HG02759 (cell line): ENCODE results near the gene TFEC.

Experiments used
- ATAC-seq: cut with Tn5 transposase; IDR thresholded peaks from one replicate; pipeline ENCODE4 v1.9.1; 2021; ENCODE audit warnings: mild to moderate bottlenecking, moderate library complexity; ENCODE audit not compliant: unreplicated experiment

TFEC gene

DNA sequence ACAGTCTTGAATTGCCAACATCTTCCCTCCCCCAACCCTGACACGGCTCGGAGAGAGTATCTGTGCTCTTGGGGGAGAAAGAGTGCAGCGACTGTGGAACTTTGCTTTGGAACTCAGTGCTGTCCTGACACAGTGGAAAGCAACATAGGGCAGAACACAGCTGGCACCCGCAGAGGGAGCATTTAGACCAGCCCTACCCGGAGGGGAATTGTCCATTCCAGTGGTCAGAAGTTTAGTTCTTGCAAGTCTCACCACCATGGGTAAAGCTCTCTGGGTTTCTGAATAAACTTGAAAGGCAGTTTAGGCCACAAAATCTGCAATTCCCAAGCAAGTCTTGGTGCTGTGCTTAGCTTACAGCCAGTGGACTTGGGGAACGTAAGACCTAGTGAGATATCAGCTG, 34.9 kb downstream of the TFEC start:
- ATAC-seq = no peak

DNA sequence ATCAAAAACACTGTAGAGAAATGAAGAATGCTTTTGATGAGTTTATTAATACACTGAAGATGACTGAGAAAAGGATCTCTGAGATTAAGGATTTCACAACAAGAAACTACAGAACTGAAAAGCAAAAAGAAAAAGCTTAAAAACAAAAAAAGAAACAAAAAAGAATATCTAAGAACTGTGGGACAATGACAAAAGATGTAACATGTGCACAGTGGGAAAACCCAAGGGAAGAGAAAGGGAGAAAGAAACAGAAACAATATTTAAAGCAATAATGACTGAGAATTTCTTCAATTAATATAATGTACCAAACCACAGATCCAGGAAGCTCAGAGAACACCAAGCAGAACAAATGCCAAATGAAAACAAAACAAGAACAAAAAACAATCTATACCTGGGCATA, 42.2 kb downstream of the TFEC start:
- no peak for ATAC-seq

DNA sequence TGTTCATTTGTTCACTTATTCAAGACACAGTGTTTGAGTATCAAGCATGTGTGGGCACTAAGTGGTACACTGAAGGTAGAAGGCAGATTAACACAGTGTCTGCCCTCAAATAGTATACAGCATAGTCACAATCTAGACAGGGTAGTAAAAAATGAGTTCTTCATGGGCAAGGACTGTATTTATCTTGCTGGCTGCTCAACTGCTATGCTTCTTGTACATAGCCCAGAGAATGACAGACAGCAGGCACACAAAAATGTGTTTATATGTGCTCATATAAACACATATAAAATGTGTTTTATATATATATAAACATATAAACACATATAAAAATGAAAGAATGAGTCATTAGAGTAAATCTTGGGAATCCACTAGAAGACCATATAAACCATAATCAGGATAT, 43.1 kb downstream of the TFEC start:
- ATAC-seq = no peak

DNA sequence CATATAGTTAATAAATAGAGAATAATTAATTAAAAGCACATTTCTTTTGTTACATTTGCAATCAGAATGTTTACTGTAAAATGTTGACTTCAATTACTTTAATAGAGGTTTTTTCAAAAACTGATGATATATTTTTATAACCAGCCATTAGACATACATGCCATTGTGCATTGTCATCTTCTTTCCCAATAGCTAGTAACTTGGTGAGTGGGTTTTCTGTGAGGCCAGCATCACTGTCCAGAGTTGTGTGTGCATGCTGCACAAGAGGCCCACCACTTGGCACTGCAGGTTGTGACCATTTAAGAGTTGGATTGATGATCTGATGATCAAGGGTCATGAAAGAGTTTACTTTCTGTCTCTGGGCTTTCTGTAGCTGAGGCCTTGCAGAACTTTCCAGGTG, 46.5 kb downstream of the TFEC start:
- no peak for ATAC-seq

DNA sequence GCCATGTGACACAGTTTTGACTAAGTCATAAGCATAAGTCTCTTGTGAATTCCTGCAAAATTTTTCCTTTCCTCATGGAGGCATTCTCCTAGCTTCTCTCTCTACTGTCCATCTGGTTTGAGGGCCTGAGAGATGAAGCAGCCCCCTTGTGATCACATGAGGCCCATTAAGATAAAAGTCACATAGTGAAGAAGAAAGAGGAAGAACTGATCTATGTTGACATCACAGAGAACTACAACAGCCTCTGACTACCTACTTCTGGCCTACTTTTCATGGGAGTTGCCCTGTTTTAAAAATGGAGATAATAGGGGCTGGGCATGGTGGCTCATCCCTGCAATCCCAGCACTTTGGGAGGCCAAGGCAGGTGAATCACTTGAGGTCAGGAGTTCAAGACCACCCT, 50.4 kb downstream of the TFEC start:
- ATAC-seq = no peak

DNA sequence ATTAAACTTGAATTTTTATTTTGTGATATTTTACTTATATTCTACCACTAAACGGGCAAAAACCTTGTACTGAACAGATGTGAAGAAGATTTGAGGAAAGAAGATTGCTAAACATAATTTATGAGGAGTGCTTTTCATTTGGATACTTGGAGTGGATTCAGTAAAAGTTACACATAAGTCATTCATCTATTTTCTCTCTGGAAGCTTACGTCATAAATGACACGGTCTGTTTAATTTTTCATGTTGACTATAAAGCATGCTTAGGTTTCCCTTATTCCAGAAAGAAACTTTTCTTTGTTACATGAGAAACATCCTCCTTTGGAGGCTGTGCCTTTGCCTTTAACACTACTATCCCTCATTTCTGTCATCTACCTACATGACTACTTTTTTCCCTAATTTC, 53.9 kb downstream of the TFEC start:
- no peak for ATAC-seq

- no peak for ATAC-seq
Measured at GRCh38 chr7:115975766-115976165, 54.8 kb downstream of the TFEC start.

GRCh38 chr7:115973406-115973805, 57.2 kb downstream of the TFEC start:
- ATAC-seq = no peak

DNA sequence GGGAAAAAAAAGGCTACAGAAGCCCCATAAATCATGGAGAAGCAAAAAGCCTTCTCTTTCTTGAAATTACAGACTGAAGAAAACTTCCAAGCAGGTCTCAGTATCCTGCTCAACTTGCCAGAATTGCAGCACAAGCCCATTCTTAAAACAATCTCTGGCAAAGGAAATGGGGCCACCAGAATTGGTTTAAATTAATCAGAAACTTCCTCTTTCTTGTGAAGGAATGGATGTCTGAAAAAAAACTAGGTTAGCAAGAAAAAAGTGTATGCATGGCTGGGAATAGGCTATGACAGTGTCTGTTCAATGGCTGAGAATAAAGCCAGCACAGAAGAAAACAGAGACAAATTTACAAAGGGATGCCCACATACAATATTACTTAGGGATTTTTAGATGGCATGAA, 59.1 kb downstream of the TFEC start:
- ATAC-seq = no peak

- ATAC-seq = no peak
Measured at GRCh38 chr7:115968596-115968995, 62.0 kb downstream of the TFEC start.

DNA sequence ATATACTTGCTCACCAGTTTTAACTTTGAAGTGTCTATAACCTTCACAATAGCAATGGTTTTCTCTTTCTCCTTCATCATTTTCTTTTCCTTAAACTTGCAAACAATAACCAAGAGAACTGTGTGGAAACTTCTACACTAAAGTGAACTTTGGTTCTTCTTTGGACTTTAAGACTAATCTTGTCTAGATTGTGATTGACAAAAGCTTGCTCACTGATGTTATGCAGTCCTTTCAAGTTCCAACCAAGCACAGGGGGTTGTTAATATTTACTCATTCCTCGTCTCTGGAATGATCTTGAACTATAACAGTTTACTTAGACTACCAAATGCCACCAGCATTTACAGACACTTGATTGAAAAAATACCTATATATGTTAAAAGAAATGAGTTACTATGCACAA, 62.4 kb downstream of the TFEC start:
- no peak for ATAC-seq

DNA sequence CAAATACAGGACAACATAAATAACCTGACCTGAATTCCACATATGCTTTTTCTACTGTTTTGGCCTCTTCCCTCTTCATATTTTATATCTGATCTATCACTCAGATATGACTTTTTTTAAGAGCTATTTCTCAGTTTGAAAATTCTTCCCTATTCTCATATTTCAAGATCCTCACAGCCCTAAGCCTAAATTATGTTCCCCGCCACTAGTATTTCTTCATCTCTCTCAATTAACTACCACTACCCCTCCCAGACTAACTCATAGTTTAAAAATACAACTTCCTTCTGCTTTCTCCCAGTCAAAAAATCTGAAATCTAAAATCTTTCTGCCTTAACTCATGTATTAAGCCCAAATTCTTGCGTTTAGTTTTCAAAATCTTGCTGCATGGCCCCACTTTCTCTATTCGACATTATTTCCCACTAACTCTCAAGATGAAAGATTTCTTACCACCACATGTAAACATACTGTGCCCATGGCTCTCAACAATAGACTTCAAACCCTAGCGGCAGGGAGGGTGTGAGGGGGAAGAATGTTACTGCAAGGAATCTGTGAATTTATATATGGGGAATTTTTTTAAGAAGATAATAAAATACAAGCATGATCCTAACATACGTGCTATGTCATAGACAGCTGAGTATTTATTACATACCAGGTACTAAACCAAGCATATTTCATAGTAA, 64.6 kb downstream of the TFEC start:
- no peak for ATAC-seq

GRCh38 chr7:115965236-115965635, 65.3 kb downstream of the TFEC start:
- no peak for ATAC-seq

GRCh38 chr7:115964799-115965198, 65.8 kb downstream of the TFEC start:
- no peak for ATAC-seq

- no peak for ATAC-seq
Measured at GRCh38 chr7:115962340-115962739, 68.2 kb downstream of the TFEC start.

- ATAC-seq = no peak
Measured at GRCh38 chr7:115953592-115954255, 76.8 kb downstream of the TFEC start.

GRCh38 chr7:115952832-115953231, 77.7 kb downstream of the TFEC start:
- ATAC-seq = no peak

DNA sequence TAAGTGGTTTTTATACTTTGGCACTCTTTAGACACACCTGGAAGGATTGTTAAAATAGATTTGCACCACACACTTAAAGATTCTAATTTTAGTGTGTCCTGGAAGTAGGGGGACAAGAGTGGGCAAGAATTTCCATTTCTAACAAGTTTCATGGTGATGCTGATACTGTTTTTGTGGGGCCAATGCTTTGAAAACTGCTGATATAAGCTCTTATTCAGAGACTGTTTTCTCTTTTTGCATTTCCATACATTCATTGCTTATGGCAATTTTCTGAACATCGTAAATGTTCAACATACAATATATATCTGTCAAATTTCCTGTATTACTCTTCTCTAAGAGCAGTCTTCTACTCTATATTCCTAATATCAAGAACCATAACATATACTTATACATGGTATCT, 79.0 kb downstream of the TFEC start:
- ATAC-seq = no peak

GRCh38 chr7:115941703-115942268, 88.8 kb downstream of the TFEC start:
- no peak for ATAC-seq

DNA sequence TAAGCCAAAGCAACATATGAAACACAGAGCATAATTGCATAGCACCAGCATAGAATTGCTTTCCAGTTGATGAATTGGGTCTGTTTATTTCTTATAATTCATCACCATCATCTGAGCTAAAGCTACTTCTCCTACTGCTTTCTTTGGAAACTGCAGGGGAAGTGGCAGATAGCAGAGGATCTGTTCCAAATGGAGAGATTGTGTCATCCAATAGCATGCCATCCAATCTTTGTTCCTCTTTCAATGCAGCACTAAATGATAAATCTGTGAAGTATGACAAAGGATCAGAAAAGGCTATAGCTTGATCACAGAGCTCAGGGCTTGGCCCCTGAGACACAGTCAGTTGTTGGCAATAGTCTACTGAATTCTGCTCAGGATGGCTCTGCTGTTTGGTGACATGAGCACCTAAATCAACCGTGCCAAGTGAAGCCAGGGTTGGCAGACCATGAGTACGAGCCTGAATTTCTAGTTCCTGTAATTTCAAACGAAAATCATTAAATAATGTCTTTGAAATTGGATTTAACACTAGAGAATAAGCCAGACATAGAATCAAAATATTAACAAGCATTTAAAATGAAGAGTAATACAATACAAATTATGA, 90.0 kb downstream of the TFEC start:
- ATAC-seq = no peak

DNA sequence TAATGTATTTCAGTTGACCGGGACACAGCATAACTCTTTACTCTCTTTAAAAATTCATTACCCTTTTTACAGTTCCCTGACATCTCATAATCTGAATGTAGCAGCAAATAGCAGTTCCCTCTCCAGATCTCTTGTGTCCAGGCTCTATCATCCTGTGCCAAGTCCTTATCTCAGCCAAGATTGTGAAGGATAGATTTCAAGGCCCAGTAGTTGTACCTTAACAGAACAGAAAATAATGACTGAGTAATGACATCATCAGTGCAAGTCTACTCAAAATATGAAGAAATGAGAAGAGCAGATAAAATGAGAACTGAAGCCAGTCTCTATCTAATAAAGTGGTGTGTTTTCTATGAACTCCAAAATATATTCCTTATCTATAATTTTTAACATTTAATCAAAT, 92.6 kb downstream of the TFEC start:
- ATAC-seq = no peak

DNA sequence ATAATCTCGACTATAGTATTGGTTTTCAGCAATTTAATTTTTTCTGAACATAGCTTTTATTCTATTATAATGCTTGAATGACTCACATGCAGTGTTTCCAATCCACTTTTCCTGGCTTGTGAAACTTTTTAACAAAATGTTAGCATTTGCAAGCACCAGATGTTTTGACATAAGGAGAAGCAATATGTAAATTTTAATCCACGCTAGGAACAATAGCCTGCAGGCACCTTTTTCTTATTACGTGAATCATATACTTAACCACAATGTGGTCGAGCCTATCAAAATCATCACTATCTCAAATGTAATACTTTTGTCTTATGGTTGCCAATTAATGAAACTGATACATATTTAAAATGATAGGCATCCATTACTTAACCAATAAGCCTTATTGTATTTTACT, 97.1 kb downstream of the TFEC start:
- ATAC-seq = no peak
